ENCODE results near the gene LRRC17.
"Not testable (repeated sequence)": the region's sequence is repeated elsewhere in the genome, so short reads cannot be mapped to it uniquely, and the experiment has no call there.

The LRRC17 gene

DNA sequence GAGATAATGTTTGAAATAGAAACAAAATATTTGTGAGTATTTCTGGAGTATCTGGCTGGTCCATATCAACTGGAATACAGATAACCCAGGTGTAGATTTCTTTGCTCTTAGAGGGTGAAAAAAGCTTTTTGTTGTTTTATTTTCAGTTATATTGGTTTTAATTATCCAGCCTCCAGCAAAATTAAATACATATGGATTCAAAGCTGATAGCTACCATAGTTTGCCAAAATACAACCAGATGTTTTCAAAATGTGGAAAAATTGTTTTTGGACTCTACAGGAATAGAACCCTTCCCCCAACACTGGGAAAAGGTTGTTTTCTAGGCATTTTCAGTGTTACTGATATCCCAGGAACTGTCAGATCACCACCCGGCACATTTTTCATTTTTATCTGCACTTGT, 30.1 kb downstream of the LRRC17 start:
- DNase-seq (ENCODE audit: low read depth): no peak

DNA sequence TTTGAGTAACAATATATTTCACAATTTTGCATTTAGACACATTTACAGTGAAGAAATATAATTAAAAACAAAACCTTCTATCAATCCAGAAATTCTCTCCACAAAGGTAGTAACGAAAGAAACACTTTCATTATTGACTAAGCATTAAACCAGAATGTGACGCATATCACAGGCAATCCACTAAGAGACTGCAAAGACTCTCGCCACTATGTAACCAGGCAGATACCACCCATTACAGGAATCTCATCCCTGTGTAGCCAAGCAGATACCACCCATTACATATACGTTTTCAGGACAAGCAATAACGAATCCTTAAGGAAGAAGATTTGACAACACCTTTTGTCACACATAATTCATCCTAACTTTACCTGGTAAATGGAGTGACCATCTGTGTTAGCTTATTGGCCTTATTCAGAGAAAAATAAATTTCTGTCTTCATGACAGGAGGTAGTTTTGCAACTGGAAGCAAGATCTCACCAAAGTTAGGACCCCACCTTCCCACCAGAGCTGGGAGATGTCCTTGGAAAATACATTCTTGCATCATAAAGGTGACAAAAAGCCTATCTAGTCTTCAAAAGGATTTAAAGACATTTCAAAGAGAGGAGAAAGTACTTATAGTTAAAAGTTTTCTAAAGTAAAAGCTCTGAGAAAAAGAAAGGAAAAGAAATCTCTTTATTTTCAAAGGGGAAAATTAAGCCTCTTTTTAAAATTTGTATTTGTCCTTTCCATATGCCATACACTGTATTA, 30.8 kb downstream of the LRRC17 start:
- DNase-seq (ENCODE audit: low read depth): no peak

DNA sequence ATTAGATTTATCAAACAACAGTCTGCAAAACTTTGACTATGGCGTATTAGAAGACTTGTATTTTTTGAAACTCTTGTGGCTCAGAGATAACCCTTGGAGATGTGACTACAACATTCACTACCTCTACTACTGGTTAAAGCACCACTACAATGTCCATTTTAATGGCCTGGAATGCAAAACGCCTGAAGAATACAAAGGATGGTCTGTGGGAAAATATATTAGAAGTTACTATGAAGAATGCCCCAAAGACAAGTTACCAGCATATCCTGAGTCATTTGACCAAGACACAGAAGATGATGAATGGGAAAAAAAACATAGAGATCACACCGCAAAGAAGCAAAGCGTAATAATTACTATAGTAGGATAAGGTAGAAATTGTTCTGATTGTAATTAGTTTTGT, 31.4 kb downstream of the LRRC17 start:
- DNase-seq (ENCODE audit: low read depth): no peak

DNA sequence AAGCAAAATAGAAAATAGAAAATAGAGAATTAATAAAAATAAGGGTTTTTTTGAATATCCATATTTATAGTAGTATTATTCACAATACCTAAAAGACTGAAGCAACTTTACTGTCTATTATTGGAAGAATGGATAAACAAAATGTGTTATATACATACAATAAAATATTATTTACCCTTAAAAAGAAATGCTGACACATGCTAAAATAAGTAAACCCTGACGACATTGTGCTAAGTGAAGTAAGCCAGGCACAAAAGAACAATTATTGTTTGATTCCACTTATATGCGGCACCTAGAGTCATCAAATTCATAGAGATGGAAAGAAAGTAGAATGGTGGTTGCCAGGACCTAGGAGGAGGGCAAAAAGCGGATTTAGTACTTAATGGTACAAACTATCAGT, 39.0 kb downstream of the LRRC17 start:
- no peak for DNase-seq (ENCODE audit: low read depth)

DNA sequence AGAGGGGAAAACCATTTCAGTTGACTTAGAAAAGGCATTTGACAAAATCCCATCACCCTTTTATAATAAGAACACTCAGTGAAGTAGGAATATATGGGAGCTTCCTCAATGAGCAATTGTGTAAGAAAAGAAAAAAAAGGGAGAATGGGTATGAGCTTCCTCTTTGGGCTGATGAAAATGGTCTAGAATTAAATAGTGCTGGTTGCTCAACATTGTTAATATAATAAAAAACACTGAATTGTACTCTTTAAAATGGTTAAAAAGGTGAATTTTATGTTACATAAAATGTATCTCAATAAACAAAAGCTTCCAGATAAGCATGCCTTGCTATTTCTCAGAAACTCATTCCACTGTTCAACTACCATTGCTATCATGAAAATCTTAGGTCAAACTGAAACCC, 40.6 kb downstream of the LRRC17 start:
- no peak for DNase-seq (ENCODE audit: low read depth)

DNA sequence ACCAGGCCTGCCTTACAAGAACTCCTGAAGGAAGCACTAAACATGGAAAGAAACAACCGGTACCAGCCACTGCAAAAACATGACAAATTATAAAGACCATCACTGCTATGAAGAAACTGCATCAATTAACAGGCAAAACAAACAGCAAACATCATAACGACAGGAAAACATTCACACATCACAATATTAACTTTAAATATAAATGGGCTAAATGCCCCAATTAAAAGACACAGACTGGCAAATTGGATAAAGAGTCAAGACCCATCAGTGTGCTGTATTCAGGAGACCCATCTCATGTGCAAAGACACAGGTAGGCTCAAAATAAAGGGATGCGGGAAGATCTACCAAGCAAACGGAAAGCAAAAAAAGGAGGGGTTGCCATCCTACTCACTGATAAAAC, 41.6 kb downstream of the LRRC17 start:
- not testable (repeated sequence) for DNase-seq (ENCODE audit: low read depth)

DNA sequence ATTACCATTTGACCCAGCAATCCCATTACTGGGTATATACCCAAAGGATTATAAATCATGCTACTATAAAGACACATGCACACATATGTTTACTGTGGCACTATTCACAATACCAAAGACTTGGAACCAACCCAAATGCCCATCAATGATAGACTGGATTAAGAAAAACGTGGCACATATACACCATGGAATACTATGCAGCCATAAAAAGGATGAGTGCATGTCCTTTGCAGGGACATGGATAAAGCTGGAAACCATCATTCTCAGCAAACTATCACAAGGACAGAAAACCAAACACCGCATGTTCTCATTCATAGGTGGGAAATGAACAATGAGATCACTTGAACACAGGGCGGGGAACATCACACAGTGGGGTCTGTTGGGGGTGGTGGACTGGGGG, 45.2 kb downstream of the LRRC17 start:
- DNase-seq (ENCODE audit: low read depth): not testable (repeated sequence)

DNA sequence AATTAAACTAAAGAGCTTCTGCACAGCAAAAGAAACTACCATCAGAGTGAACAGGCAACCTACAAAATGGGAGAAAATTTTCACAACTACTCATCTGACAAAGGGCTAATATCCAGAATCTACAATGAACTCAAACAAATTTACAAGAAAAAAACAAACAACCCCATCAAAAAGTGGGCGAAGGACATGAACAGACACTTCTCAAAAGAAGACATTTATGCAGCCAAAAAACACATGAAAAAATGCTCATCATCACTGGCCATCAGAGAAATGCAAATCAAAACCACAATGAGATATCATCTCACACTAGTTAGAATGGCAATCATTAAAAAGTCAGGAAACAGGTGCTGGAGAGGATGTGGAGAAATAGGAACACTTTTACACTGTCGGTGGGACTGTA, 49.2 kb downstream of the LRRC17 start:
- DNase-seq (ENCODE audit: low read depth): not testable (repeated sequence)

DNA sequence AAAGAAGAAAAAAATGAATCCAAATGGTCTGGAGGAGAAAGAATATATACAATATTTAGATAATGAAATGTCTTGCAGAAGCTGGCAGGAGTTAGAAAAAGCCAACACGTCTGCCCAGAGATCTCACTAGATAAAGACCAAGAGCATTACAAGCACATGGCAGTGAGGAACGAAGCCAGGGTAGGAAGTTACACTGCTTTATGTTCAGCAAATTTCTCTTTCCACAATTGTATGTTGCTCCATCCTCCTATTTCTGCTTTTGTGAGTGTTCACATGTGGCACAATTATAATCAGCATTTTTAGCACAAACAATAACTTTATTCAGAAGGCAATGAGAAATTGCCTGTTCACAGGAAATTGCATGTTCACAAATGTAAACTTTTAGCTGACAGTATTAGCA, 53.7 kb downstream of the LRRC17 start:
- no peak for DNase-seq (ENCODE audit: low read depth)

DNA sequence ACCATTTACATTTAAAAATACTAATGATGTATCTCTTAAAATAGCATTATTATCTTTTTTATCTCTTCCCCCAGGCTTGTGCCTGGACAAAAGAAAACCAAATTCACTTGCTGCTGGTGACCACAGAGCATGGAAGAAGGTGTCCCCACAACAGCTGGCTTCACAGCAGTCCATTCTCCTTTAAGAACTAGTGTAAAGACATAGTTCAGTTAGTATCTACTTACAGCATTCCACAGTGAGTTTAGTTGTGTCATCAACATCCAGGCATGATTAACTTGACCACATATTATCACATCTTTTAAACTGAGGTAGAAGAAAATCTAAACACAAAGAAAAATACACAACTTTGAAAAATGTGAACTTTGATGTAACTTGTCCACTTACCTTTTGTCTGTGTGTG, 55.0 kb downstream of the LRRC17 start:
- DNase-seq (ENCODE audit: low read depth): no peak

DNA sequence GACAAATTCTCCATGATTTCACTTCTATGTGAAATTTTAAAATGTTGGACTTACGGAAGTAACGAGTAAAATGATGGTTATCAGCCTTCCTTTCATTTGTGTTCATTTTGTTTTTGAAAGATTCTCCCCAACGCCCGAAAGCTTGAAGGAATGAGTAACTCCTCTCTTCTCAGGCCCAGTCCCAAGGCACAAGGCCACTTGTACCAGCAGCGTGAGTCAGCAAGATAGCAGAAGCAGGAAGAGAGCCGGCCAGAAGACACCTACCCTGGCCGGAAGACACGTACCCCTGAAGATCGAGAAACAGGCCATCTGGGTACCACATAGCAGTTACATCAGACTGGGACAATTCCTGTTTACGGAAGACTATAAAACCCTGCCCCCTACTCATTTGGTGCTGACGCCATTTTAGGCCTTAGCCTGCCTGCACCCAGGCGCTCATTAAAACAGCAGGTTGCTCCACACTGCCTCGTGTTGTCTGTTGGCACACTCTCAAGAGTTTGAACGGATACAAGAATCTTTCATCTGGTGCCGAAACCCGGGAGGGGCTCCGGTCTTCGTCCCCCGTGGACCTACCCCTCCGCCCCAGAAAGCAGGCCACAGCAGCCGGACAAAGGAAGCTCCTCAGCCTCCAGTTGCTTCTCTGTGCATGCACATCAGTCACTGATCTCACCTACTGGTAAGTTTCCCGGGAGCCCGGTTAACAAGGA, 60.4 kb downstream of the LRRC17 start:
- DNase-seq (ENCODE audit: low read depth): no peak

DNA sequence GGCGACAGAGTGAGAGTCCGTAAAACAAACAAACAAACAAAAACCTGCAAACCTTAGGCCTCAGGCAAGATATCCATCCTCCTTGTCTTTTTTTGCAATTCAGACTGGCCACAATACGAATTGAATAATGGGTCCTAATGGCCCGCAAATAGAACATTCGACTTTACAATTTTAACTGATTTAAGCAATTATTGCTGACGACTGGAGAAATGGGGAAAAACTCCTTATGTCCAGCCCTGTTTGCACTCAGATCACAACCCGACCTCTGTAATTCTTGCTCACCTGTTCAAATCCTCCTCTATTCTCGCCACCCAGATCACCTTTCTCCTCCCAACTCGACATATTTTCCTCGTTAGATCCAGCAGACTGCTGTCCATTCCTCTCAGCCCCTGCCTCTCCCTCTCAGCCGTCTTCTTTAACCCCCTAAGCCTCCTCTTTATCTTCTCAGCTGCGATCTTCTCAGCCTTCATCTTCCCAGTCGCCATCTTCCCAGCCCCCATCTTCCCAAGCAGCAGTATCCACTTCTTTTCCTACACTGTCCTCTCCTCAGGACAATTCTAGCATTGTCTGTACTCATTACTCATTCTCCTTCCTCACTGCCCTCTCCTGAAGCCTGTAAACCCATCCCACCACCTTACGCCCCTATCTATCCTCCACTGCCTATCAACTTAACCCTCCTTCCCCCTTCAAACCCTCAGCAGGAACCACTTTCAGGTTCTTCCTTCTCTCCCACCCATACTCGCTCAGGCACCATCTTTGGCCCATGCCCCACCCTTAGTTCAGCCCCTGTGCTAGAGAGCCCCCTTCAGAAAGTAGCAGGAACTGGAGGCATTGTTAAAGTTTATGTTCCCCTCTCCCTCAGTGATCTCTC, 61.8 kb downstream of the LRRC17 start:
- no peak for DNase-seq (ENCODE audit: low read depth)

DNA sequence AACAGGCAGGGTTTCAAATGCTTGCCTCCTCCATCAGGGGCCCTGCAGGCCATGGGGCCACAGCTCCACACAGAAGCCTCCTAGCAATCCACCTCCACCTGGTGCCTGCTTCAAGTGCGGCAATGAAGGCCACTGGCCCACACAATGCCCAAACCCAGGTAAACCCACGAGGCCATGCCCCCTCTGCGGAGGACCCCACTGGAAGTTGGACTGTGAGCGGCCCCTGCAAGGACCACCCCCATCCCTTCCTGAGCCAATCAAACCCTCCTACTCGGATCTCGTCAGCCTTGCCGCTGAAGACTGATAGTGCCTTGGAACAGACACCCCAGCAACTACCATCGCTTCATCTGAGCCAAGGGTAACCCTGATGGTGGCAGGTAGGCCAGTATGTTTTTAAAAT, 63.1 kb downstream of the LRRC17 start:
- DNase-seq (ENCODE audit: low read depth): no peak

DNA sequence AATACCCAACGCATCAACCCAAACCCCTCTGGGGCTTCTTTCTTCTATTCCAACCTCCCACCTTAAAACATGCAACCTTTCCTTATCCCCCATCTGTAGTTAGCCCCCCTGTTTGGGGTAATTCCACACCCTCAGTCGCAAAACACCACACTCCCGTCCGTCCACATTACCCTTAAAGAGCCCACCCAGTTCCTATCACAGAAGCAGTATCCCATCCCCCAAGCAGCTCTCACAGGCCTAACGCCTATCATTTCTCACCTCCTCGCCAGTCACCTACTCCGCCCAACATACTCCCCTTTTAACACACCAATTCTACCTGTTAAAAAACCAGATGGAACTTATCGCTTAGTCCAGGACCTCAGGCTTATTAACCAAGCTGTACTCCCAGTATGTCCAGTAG, 63.7 kb downstream of the LRRC17 start:
- DNase-seq (ENCODE audit: low read depth): no peak

DNA sequence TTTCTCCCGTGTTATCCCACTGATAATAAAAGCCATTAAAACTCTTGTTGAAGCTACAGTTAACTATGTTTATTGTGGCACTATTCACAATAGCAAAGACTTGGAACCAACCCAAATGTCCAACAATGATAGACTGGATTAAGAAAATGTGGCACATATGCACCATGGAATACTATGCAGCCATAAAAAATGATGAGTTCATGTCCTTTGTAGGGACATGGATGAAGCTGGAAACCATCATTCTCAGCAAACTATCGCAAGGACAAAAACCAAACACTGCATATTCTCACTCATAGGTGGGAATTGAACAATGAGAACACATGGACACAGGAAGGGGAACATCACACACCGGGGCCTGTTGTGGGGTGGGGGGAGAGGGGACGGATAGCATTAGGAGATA, 64.8 kb downstream of the LRRC17 start:
- not testable (repeated sequence) for DNase-seq (ENCODE audit: low read depth)

DNA sequence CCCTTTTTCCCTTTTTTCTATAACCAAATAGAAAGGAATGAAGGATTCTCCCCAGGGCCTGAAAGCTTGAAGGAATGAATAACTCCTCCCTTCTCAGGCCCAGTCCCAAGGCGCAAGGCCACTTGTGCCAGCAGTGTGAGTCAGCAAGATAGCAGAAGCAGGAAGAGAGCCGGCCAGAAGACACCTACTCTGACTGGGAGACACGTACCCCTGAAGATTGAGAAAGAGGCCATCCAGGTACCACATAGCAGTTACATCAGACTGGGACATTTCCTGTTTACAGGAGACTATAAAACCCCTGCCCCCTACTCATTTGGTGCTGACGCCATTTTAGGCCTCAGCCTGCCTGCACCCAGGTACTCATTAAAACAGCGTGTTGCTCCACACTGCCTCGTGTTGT, 65.5 kb downstream of the LRRC17 start:
- no peak for DNase-seq (ENCODE audit: low read depth)

DNA sequence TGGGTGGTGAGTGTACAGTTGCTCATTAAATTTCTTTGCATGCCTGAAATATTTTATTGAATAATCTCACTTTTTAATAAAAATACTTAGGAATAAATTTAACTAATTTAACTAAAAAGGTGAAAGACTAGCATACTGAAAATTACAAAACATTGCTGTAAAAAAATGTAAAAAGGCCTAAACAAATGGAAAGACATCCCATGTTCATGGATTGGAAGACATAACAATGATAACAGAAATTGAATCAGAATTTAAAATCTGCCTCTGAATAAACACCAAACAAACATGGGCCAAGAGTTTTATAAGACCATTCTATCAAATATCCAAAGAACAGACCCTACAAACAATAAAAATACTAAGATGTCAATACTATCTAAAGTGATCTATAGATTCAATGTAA, 66.9 kb downstream of the LRRC17 start:
- DNase-seq (ENCODE audit: low read depth): no peak

DNA sequence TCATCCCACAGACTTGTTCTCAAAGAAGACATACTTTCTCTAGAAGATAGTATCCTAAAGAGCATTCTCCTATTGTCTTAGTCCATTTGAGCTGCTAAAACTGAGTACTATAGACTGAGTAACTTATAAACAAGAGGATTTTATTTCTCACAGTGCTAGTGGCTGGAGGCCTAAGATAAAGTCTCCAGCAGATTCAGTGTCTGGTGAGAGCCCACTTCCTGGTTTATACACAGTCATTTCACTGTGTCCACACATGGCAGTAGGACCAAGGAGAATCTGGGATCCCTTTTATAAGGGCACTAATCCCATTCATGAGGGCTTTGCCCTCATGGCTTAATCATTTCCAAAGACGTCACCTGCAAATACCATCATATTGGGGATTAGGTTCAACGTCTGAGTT, 68.7 kb downstream of the LRRC17 start:
- no peak for DNase-seq (ENCODE audit: low read depth)

DNA sequence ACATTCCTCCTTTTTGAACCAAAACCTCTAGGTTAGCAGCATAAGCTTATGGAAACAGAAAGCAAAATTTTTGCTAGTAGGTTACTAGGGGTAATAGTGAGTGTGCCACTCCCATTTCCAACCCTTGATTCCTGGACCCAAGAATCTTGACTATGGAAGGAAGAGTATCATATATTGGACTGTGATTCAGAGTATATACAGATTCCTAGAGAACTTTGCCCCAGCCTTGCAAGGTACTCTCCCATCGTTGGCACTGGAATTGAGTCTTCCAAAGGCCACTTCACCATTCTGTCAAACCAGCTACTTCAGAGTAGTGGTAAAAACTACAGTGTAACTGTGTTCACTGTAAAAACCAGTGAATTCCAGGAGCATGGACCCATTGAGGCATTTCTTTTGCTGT, 69.4 kb downstream of the LRRC17 start:
- no peak for DNase-seq (ENCODE audit: low read depth)

DNA sequence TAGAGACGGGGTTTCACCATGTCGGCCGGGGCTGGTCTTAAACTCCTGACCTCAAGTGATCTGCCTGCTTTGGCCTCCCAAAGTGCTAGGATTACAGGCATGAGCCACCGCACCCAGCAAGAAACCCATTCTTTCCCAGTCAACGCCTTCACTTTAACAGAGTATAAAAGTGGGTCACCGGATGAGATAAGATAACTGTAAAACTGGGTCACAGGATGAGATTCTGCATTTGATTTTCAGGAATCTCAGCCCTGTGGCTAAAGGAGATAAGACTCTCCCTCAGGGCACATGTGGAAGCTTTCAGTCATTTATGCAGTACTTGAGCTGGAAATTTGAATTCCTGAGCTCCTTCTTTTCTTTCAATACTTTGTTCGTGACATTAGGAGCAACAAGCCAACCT, 70.8 kb downstream of the LRRC17 start:
- DNase-seq (ENCODE audit: low read depth): no peak

DNA sequence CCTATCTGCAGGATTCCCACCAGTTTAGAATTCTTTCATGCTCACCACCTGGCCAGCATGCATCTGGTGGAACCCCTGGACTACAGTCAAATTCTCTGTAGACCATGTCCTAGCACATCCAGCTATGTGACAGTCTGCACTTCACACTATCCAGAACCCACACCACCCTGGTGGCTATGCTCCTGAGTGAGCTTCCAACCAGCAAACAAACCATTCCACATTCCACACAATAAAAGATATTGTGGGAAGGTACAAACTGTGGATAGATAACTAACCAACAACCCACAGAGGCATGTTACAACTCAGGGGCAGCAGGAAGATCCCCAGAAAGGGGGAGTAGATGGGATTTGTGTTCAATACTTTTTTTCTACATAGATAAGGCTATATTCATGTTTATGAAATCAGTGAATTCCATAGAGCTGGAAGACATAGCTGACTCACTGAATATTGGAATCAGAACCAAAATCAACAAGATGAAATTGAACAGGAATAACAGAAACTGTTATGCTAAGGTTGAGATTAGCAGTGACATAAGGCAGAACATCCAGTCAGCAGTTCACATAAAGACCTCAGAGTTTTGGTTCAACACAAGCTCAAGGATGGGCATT, 72.5 kb downstream of the LRRC17 start:
- no peak for DNase-seq (ENCODE audit: low read depth)

DNA sequence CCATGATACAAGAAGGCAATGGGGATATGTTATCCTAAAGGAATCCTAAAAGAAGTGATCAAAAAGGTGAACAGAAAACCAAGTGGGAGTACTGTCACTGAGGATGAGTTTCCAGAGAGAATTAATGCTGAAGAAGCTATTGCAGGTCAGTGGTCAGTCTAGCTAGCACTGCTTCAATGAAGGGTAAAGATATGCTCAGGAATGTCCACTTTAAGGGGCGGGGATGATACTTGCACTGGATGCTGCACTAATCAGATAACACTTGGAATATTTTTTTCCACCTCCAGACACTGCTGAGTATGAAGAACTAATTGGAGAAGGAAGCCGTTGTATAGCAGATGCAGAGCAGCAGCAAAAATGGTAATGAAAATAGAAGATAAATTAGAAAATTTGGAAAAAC, 75.3 kb downstream of the LRRC17 start:
- DNase-seq (ENCODE audit: low read depth): no peak

All from activated T-cell treated with anti-CD3 and anti-CD28 coated beads for 48 hours (primary cell).